BE2C (cell line): ENCODE results near the gene CBLB.

Experiments
- DNase-seq: peaks from one replicate; pipeline ENCODE4 v3.0.0-alpha.2; 2020
- H3K27me3 ChIP-seq: fragments of 250-450 bp; sonication (Bioruptor Pico); 2 replicates; pipeline ENCODE4 v1.5.1; 2020; ENCODE audit warnings: mild to moderate bottlenecking
- H3K36me3 ChIP-seq: fragments of 250-450 bp; sonication (Bioruptor Pico); 2 replicates; pipeline ENCODE4 v1.5.1; 2020; ENCODE audit warnings: mild to moderate bottlenecking
- H3K4me1 ChIP-seq: fragments of 250-450 bp; sonication (Bioruptor Pico); 2 replicates; pipeline ENCODE4 v1.5.1; 2020
- H3K4me3 ChIP-seq: 2 replicates; pipeline ENCODE4 v1.5.1; 2011; ENCODE audit warnings: low read depth, low read length
- H3K9me3 ChIP-seq: fragments of 250-450 bp; sonication (Bioruptor Pico); 2 replicates; pipeline ENCODE4 v1.5.1; 2020
- TF ChIP-seq, protein P1 (sequence below): IDR thresholded peaks from 2 replicates; pipeline ENCODE4 v1.5.1; 2012; ENCODE audit warnings: mild to moderate bottlenecking, low read depth, low read length

CBLB gene

GRCh38 chr3:105676621-105677300 lies 192.1 kb downstream of the CBLB start:
- Histone ChIP-seq H3K4me3 (no peak overlapping the region), H3K36me3 (peaks cover 43% of the 10 kb centered on the region), H3K4me1 (no peaks in the 10 kb centered on the region), H3K27me3 (no peaks in the 10 kb centered on the region), H3K9me3 (no peaks in the 10 kb centered on the region)
- no peak for DNase-seq
- TF ChIP-seq, protein P1, sequence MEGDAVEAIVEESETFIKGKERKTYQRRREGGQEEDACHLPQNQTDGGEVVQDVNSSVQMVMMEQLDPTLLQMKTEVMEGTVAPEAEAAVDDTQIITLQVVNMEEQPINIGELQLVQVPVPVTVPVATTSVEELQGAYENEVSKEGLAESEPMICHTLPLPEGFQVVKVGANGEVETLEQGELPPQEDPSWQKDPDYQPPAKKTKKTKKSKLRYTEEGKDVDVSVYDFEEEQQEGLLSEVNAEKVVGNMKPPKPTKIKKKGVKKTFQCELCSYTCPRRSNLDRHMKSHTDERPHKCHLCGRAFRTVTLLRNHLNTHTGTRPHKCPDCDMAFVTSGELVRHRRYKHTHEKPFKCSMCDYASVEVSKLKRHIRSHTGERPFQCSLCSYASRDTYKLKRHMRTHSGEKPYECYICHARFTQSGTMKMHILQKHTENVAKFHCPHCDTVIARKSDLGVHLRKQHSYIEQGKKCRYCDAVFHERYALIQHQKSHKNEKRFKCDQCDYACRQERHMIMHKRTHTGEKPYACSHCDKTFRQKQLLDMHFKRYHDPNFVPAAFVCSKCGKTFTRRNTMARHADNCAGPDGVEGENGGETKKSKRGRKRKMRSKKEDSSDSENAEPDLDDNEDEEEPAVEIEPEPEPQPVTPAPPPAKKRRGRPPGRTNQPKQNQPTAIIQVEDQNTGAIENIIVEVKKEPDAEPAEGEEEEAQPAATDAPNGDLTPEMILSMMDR: no peak

DNA sequence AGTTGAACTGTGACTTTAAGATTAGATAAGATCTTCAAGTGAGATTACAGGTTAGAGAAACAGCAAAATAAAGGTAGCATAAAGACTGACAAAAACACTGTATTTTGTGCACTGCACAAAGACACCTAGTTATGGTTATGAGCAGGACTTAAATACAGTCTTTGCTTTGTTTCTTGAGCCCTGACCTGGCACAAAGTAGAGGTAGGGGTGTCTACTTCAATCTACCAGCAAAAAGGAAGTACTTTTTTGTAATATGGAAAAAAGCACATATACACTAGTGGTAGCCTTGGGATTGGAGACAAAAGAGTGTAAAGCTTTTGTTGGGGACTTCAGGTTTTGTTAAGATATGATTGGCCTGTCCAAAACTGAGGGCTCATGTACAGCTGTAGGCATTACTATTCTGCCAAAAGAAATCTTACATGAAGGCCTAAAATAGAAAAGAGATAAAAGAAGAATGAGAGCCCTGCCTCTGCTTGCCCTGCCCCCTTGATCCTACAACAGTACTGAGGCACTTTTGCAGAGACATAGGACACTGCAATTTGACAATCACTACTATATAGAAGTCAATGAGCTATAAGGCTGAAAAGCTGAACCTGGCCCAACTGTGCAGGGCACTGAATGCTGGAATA lies 194.3 kb downstream of the CBLB start:
- Histone ChIP-seq H3K36me3 (peaks cover 37% of the 10 kb centered on the region), H3K9me3 (no peaks in the 10 kb centered on the region), H3K27me3 (no peaks in the 10 kb centered on the region), H3K4me3 (no peak overlapping the region), H3K4me1 (peaks cover 2% of the 10 kb centered on the region)
- TF ChIP-seq, protein P1: no peak
- no peak for DNase-seq

GRCh38 chr3:105672996-105673395 lies 195.8 kb downstream of the CBLB start:
- Histone ChIP-seq H3K27me3 (no peaks in the 10 kb centered on the region), H3K36me3 (peaks cover 44% of the 10 kb centered on the region), H3K4me3 (no peak overlapping the region), H3K9me3 (no peaks in the 10 kb centered on the region), H3K4me1 (peaks cover 9% of the 10 kb centered on the region)
- TF ChIP-seq, protein P1: no peak
- DNase-seq: no peak

GRCh38 chr3:105662306-105662705 lies 206.5 kb downstream of the CBLB start:
- H3K36me3 ChIP-seq: peaks cover 18% of the 10 kb centered on the region
- TF ChIP-seq, protein P1: no peak
- no peak for DNase-seq

DNA sequence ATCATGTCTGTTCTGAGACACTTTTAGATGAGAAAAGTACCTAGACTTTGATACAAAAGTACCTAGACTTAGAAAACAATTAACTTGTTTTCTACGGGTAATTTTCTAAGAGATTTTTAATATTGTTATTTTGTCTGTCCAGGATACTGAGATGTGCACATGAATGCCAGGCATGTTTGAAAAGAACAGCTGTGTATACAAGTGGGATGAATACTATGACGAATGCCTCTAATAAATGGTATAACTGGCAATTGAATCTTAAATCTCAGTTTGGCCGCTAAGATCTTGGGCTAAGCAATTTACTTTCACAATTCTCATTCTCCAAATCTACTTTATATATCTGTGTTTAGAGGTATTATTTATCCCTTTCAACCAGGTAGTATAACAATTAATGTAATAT lies 207.4 kb downstream of the CBLB start:
- no peaks in the 10 kb centered on the region for H3K9me3 ChIP-seq
- H3K36me3 ChIP-seq: peaks cover 15% of the 10 kb centered on the region
- H3K4me1 ChIP-seq: no peaks in the 10 kb centered on the region
- H3K27me3 ChIP-seq: no peaks in the 10 kb centered on the region
- TF ChIP-seq, protein P1: no peak
- no peak for DNase-seq
- no peak overlapping the region for H3K4me3 ChIP-seq

More at GRCh38 chr3:105662306-105662705, 206.5 kb downstream of the CBLB start:
- Histone ChIP-seq H3K4me3 (no peak overlapping the region), H3K27me3 (no peaks in the 10 kb centered on the region), H3K4me1 (no peaks in the 10 kb centered on the region), H3K9me3 (no peaks in the 10 kb centered on the region)

- DNase-seq: no peak
- Histone ChIP-seq H3K27me3 (no peaks in the 10 kb centered on the region), H3K4me1 (no peaks in the 10 kb centered on the region; the same call in 1 of the 2 replicates), H3K4me3 (no peak overlapping the region), H3K36me3 (peaks cover 11% of the 10 kb centered on the region), H3K9me3 (no peaks in the 10 kb centered on the region)
- TF ChIP-seq, protein P1: no peak
Measured at GRCh38 chr3:105656651-105657504, 211.9 kb downstream of the CBLB start.
